Fibroblast of mammary gland (primary cell): ENCODE measurements around the gene GMDS.

ENCODE experiments used
- DNase-seq: peaks from one replicate; pipeline ENCODE4 v3.0.0-alpha.2; 2010; ENCODE audit warnings: low read depth
- H3K4me3 ChIP-seq: 2 replicates; pipeline ENCODE4 v1.5.1; 2011; ENCODE audit warnings: low read depth, mild to moderate bottlenecking, low read length, moderate library complexity; ENCODE audit not compliant: control insufficient read depth
- CTCF ChIP-seq: conservative IDR thresholded peaks from 2 replicates; pipeline ENCODE4 v1.5.1; 2011; ENCODE audit warnings: low read depth, low read length, inconsistent platforms; ENCODE audit not compliant: control insufficient read depth, insufficient read depth

Gene GMDS

GRCh38 chr6:1836690-1837089 lies 408.7 kb downstream of the GMDS start:
- no peak for DNase-seq
- H3K4me3 ChIP-seq: no peak overlapping the region
- TF ChIP-seq CTCF: no peak

DNA sequence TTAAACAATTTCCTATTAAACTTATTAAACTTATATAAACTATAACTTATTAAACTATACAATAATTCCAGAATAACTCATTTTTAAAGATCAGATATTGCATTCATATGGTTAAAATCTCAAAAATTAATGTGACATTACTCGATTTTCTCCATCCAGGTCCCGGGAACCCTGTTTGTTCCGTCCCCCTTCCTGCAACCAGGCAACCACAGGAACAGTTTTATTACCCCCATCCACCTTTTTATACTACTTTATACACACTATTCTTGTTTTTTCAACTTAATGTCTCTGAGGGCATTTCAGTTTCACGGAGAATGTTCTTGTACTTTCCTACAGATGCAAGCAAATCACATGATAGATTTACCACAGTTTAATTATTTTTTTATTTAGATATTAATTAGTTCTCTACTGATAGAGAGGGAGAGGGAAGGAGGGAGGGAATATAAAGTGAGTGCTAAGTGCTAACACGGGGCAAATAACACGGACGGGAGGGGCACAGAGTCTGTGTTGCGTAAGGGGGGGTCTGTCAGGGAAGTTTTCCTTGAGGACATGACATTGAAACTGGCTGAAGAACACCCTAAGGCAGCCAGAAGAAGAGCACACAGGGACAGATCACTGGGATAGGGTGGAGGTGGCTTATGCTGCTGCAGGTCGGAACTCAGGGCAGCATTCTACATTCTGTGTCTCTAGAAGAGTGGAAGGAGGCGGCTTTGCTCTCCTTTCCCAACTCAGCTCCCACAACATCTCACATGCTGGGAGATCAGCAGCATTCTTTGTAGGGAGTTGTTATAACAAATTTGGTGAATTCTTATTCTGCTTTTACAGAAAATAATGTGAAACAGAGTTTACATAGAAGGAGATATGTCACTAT lies 410.5 kb downstream of the GMDS start:
- no peak for TF ChIP-seq CTCF
- no peak for DNase-seq
- H3K4me3 ChIP-seq: no peak overlapping the region

DNA sequence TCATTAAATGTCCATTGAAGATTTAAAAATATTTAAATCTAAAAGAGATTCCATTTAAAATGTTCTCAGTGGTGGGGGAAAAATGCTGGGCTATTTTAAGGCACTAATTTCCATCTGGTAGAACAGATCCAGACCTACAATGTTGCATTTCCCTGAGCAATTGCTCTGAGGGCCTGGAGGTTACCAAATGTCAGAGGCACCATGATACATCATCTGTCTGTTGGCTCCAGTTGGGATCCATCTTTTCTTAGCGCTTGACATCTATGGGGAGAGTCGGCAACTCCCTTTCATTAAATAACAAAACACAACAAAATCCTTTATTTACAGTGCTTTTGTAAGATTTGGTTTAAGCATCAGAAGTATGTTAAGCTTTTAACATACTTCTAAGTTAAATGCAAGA lies 411.2 kb downstream of the GMDS start:
- DNase-seq: no peak
- no peak for TF ChIP-seq CTCF
- no peak overlapping the region for H3K4me3 ChIP-seq

DNA sequence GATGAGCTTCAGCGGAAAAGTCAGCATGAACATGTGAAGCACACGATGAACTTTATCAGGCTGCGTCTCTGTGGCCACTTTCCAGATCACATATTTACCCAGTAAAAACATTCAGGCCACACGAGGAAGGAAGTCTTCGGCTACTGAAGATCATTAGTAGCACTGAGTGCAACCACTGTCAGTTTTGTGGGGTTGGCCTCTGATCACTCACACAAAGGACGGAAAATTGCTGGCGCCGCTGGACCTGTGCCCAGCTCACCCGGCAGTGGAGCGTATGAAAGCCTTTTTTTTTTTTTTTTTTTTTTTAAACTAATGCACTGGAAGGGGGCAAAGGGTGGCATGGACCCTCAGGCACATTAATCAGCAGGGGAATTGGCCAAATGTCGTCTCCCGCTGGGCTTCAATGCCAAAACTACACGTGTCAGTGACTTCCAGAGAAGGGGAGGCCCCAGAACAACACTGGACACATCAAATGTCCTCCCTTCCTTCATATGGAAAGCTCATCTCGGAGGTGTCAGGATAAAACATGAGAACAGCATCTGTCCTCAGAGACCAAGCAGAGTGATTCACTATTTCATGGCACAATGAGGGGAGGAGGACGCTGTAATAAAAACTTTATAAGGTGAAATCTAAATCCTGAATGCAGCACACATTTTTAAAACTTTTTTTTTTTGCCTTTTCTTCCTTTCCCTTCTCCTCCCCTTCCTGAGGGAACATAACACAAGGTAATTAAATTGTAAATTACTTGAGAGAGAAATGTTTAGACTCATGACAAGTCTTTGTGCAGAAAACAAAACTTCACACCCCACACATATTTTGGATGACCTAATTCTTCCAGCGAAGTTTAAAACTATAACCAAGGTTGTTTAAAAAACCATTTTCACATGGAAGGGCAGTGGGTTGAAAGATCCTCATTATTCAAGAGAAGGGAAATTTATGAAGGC lies 412.3 kb downstream of the GMDS start:
- no peak for DNase-seq
- H3K4me3 ChIP-seq: no peak overlapping the region
- no peak for TF ChIP-seq CTCF

GRCh38 chr6:1832358-1832757 lies 413.0 kb downstream of the GMDS start:
- DNase-seq: no peak
- no peak for TF ChIP-seq CTCF
- H3K4me3 ChIP-seq: no peak overlapping the region

DNA sequence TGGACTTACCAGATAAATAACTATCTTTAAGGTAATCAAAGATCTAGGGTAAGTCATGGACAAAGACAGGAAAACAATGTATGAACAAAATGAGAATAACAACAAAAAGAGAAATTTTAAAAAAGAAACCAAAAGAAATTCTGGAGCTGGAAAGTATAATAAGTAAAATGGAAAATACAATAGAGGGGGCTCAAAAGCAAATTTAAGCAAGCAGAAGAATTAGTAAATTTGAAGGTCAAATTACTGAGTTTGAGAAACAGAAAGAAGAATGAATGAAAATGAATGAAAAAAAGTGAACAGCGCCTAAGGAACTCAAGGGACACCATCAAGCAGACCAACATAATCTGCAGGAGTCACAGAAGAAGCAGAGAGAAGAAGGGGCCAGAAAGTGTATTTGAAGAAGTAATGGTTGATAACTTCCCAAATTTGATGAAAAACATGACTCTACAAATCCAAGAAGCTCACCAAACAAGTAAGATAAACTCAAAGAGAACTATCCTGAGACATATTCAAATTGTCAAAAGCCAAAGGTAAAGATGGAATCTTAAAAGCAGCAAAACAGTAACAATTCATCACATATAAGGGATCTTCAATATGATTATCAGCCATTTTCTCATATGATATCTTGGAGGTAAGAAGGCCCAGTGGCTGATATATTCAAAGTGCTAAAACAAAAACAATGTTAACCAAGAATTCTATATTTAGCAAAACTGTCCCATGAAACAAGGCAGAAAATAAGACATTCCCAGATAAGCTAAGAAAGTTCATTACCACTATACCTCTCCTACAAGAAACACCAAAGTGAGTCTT lies 417.2 kb downstream of the GMDS start:
- DNase-seq: no peak
- H3K4me3 ChIP-seq: no peak overlapping the region
- no peak for TF ChIP-seq CTCF
